HG03432 (cell line): ENCODE results near the gene GNL3.
"Not testable (repeated sequence)": the region's sequence is repeated elsewhere in the genome, so short reads cannot be mapped to it uniquely, and the experiment has no call there.

Experiments used
- ATAC-seq: cut with Tn5 transposase; IDR thresholded peaks from one replicate; pipeline ENCODE4 v1.9.1; 2021; ENCODE audit warnings: mild to moderate bottlenecking, moderate library complexity; ENCODE audit not compliant: unreplicated experiment

Gene GNL3

GRCh38 chr3:52685709-52686691, at the start of gene GNL3, which contains the start of gene PBRM1:
Gene GNL3 (plus strand): TSS chr3:52686032. CDS start chr3:52686093, 61 bp downstream.
Gene PBRM1 (minus strand): TSS chr3:52685913.
- ATAC-seq, result peak; percentile 82

GRCh38 chr3:52636673-52637072, 49.2 kb upstream of the GNL3 start:
- ATAC-seq, result no peak

DNA sequence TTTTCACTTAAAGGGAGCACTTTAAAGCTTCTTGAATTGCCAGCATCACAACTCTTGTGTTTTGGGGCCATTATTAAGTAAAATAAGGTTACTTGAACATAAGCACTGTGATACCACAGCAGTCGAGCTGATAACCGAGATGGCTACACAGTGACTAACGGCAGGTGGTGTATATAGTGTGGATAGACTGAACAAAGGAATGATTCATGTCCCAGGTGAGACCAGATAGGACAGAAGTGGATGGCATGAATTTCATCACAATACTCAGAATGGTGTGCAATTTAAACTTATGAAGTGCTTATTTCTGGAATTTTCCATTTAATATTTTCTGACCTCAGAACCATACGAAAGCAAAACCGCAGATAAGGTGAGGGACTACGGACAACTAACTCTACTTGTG, 40.3 kb upstream of the GNL3 start:
- ATAC-seq, result no peak

DNA sequence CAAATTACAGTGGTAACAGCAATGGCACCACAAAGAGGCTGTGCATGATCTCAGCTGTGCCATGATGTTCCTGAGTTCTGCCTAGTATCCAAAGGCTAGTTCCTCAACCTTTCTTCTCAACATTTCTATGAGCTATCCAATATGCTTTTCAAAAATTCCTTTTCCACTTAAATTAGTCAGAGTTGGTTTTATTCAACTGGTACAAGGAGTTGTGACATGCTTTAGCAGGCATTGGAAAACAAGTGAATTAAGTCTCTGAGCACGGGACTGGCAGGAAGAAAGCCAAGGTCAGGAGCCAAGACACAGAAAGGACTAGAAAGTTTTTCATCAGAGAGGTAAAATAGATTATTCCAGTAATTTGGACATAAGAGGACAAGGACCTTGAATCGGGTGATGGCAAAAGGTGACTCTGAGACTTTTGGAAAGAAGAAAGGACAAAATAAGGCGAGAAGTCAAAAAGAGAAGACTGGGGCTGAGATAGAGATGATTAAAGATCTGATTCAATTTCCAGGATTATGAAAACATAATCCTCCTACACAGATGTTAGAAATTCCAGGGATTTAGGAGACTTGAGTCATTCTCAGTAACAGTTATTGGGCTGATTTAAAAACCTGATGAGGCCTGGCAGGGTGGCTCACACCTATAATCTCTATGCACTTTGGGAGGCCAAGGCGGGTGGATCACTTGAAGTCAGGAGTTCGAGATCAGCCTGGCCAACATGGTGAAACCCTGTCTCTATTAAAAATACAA, 36.2 kb upstream of the GNL3 start:
- no peak for ATAC-seq

- no peak for ATAC-seq
Measured at GRCh38 chr3:52650439-52650838, 35.4 kb upstream of the GNL3 start.

DNA sequence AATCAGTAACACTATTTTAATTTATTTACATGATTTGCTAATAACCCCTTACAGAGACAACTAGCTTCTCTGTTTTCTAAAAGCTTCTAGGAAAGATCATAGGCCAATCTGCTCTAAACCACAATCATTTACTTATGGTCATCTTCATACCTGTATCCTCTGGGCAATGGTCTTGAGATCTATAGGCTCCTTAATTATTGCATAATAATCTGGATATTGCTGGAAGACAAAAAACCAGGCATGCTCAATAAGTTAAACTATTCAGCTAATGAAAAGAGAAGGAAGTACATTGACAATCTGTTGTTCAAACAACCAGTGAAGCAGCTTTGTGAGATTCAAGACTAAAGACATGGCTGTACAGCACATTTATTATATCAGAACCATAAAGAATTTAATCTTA, 34.2 kb upstream of the GNL3 start:
- ATAC-seq, result no peak

- ATAC-seq, result no peak
Measured at GRCh38 chr3:52655895-52656294, 29.9 kb upstream of the GNL3 start.

- ATAC-seq, result no peak
Measured at GRCh38 chr3:52660046-52660445, 25.8 kb upstream of the GNL3 start.

DNA sequence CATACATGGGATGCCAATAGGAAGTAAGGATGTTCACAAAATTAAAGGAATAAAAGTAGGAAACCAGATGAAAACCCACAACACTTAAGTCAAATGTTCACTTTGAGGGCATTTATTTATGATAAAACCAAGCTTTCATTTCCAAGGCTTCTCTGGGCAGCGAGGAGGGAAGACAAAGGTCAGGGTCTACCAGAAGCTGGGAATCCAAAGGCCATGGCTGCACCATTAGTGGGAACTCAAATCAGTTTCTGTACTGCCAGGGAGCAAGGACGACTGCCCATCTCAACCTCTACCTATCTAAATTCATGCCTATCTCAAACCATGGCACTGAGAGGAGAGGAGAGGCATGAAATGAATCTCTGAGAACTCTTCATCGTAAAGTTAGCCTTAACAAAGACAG, 22.7 kb upstream of the GNL3 start:
- ATAC-seq, result no peak

GRCh38 chr3:52670621-52671521, 15.0 kb upstream of the GNL3 start:
- peak; percentile 89 for ATAC-seq

- ATAC-seq, result no peak
Measured at GRCh38 chr3:52671676-52672075, 14.2 kb upstream of the GNL3 start.

DNA sequence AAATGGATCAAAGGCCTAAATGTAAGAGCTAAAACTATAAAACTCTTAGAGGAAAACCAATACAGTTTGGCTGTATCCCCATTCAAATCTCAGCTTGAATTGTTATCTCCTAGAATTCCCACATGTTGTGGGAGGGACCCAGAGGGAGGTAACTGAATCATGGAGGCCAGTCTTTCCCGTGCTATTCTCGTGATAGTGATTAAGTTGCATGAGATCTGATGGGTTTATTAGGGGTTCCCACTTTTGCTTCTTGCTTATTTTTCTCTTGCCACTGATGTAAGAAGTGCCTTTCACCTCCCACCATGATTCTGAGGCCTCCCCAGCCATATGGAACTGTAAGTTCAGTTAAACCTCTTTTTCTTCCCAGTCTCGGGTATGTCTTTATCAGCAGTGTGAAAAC, 9.6 kb upstream of the GNL3 start:
- ATAC-seq, result not testable (repeated sequence)

GRCh38 chr3:52678265-52679198, 7.3 kb upstream of the GNL3 start:
- no peak for ATAC-seq

DNA sequence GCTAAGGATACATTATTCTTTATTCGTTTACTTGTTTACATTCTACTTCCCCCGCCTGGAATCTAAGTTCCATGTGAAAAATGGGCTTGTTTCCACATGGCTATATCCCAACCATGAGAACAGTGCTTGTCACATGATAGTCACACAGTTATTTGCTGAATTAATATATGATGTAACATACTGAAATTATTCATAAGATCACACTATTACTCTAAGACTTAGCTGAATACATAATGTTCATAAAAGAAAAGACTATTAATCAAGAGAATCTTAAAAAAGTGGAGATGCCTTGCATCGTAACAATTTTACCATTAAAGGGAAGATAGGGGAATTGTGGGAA, 6.7 kb upstream of the GNL3 start:
- no peak for ATAC-seq

- no peak for ATAC-seq
Measured at GRCh38 chr3:52679811-52680210, 6.0 kb upstream of the GNL3 start.

DNA sequence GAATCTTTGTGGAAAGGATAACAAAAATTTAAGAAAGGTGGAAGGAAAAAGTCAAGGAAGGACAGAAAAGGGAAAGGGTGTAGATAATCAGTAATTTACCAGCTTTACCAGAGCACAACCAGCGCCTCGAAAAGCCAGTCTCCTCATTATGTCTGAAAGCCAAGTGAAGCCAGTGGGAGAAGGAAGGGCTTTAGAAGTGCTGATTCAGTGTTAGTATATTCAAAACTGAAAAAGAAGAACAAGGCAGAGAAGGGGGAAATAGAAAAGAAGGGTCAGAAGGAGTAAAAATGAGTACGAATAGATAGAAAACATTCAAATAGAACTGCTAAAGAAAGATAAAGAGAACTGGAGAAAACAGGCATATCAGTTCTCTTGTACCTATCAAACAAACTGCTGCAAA, 4.2 kb upstream of the GNL3 start:
- no peak for ATAC-seq

DNA sequence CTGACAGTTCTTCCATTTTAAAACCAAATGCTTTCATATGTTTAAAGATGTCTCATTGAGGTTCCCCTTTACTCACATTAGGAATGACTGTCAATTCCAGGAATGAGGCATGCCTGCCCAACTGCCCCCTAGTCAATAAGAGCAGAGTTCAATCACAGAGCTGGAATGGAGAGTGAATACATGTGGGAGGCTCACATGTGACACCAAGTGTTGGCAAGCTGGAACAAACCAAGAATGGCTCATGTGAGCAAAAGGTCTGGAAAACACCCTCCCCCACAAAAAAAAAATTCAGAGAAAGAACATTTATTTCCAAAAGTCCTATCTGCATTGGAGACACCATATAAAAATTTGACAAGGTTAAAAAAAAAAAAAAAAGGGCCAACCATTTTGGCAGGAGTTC, 3.8 kb upstream of the GNL3 start:
- ATAC-seq, result no peak

- ATAC-seq, result no peak
Measured at GRCh38 chr3:52683611-52684010, 2.2 kb upstream of the GNL3 start.

- ATAC-seq, result no peak
Measured at GRCh38 chr3:52684184-52684583, 1.6 kb upstream of the GNL3 start.

DNA sequence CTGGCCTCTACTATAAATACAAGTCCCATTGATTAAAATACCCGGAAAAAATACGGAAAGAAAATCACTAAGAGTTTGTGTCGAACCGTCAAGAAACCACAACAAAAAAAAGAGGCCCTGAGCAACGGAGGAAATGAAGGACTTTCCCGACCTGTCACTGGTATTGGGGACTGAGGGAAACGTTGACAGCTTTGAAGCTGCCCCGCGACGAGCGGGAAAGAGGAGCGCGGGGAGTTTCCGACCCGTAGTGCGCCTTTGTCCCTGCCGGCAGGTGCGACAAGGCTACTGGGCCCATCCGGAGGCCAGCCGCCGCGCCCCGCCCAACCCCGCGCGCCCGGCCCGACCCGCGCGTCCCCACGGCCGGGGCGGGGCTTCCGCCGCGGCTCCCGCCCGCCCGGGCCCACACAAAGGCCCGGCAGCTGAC, 535 bp upstream of the GNL3 start:
- ATAC-seq, result peak; percentile 86
